Smooth muscle cell (in vitro differentiated cells): Measurements from ENCODE around the gene ABCA12. TPM values are rescaled to one million over a fixed set of nuclear protein-coding genes. Genes with fewer than 3 reads are reported as not detected.

Experiments used
- DNase-seq: peaks from one replicate; lab custom pipeline; 2025; ENCODE audit not compliant: unreplicated experiment; lab: John Stamatoyannopoulos, UW
- H2AFZ ChIP-seq: fragments of 200-600 bp; sonication (generic); 2 replicates; pipeline ENCODE4 v1.6.0; 2016; ENCODE audit warnings: antibody characterized with exemption, low read depth, mild to moderate bottlenecking
- H3F3A ChIP-seq: fragments of 200-600 bp; sonication (generic); 2 replicates; pipeline ENCODE4 v1.6.0; 2017; ENCODE audit warnings: antibody characterized with exemption, low read depth
- H3K27ac ChIP-seq: fragments of 200-600 bp; sonication (generic); 2 replicates; pipeline ENCODE4 v1.5.1; 2016; ENCODE audit warnings: low read depth, mild to moderate bottlenecking
- H3K27me3 ChIP-seq: fragments of 200-600 bp; sonication (generic); 2 replicates; pipeline ENCODE4 v1.6.1; 2016; ENCODE audit warnings: low read depth, mild to moderate bottlenecking
- H3K36me3 ChIP-seq: fragments of 200-600 bp; sonication (generic); 2 replicates; pipeline ENCODE4 v1.5.1; 2016; ENCODE audit warnings: low read depth
- H3K4me1 ChIP-seq: fragments of 200-600 bp; sonication (generic); 2 replicates; pipeline ENCODE4 v1.5.1; 2016; ENCODE audit warnings: low read depth
- H3K4me2 ChIP-seq: fragments of 200-600 bp; sonication (generic); 2 replicates; pipeline ENCODE4 v1.6.0; 2016; ENCODE audit warnings: mild to moderate bottlenecking
- H3K4me3 ChIP-seq: fragments of 200-600 bp; sonication (generic); 2 replicates; pipeline ENCODE4 v1.5.1; 2016; ENCODE audit warnings: mild to moderate bottlenecking
- H3K79me2 ChIP-seq: fragments of 200-600 bp; sonication (generic); 2 replicates; pipeline ENCODE4 v1.6.0; 2016; ENCODE audit warnings: low read depth, mild to moderate bottlenecking
- H3K9ac ChIP-seq: fragments of 200-600 bp; sonication (generic); 2 replicates; pipeline ENCODE4 v1.6.0; 2016; ENCODE audit warnings: low read depth
- H3K9me3 ChIP-seq: fragments of 200-600 bp; sonication (generic); replicated peaks from 2 replicates; pipeline ENCODE4 v1.5.1; 2016; ENCODE audit warnings: low read depth
- H4K20me1 ChIP-seq: fragments of 200-600 bp; sonication (generic); 2 replicates; pipeline ENCODE4 v1.6.0; 2016; ENCODE audit warnings: low read depth
- CTCF ChIP-seq: fragments of 200-600 bp; sonication (generic); IDR thresholded peaks from 2 replicates; pipeline ENCODE4 v1.5.1; 2017; ENCODE audit warnings: borderline replicate concordance, mild to moderate bottlenecking, antibody characterized with exemption; ENCODE audit not compliant: insufficient read depth, poor library complexity, severe bottlenecking
- WGBS: methylation state at CpG from one replicate; pipeline ENCODE4 v1.1.7; 2016; ENCODE audit warnings: low lambda C conversion rate; 5-methylcytosine and 5-hydroxymethylcytosine counted together
- polyA plus RNA-seq: library from polyadenylated mRNA; unstranded; fragments of >200 nt; fragmentation: Nextera tagmentation; extraction: Ambion mirVana; gene quantifications from 2 replicates; pipeline ENCODE4 v1.2.1, GENCODE V29; 2016
- total RNA-seq: library from RNA; depleted of rRNA; stranded (reverse); fragments of >200 nt; gene quantifications from 2 replicates; pipeline ENCODE4 v1.2.3, GENCODE V29; 2014

ABCA12 gene
- total and polyA plus RNA-seq, 2 experiments from 2014 or later = 0.47 to 5.7 TPM

DNA sequence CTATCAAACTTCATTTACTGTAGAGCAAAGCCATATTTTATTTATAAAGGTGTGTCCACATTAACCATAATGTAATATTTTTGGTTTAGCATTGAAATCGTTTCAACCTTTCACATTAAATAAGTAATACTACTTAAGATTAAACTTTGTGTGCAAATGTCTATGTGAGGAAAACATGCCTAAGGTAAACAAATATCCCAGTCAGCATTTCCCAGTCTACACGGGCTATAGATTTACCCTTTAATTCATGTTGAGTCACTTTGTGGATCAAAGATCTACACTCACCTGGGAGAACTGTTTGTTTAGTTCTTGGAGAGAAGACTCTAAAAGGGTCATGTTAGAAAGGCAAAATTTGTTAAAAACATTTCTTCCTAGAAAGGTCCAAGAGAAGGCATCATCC, 89.1 kb downstream of the ABCA12 start:
- Histone ChIP-seq H3K4me3 (no peak overlapping the region), H3F3A (no peaks in the 10 kb centered on the region), H3K27me3 (no peaks in the 10 kb centered on the region), H3K4me2 (no peak overlapping the region), H3K36me3 (no peaks in the 10 kb centered on the region), H3K79me2 (no peaks in the 10 kb centered on the region), H2AFZ (no peak overlapping the region), H3K4me1 (no peaks in the 10 kb centered on the region), H3K27ac (no peak overlapping the region), H3K9me3 (no peaks in the 10 kb centered on the region), H4K20me1 (no peaks in the 10 kb centered on the region), H3K9ac (no peak overlapping the region)
- no peak for DNase-seq
- 79% methylated on average over 2 of the region's 2 CpGs for WGBS
- TF ChIP-seq CTCF = no peak

- Histone ChIP-seq H3K27me3 (no peaks in the 10 kb centered on the region), H3K4me3 (no peak overlapping the region), H3K36me3 (no peaks in the 10 kb centered on the region), H3K79me2 (no peaks in the 10 kb centered on the region), H3K27ac (no peak overlapping the region), H3K4me1 (no peaks in the 10 kb centered on the region), H2AFZ (no peak overlapping the region), H3K9me3 (no peaks in the 10 kb centered on the region), H3F3A (no peaks in the 10 kb centered on the region), H3K9ac (no peak overlapping the region), H4K20me1 (no peaks in the 10 kb centered on the region), H3K4me2 (no peak overlapping the region)
- DNase-seq = no peak
- WGBS = 94% methylated on average over 3 of the region's 3 CpGs
- no peak for TF ChIP-seq CTCF
These were observed 100.0 kb downstream of the ABCA12 start for GRCh38 chr2:215038421-215038820.

DNA sequence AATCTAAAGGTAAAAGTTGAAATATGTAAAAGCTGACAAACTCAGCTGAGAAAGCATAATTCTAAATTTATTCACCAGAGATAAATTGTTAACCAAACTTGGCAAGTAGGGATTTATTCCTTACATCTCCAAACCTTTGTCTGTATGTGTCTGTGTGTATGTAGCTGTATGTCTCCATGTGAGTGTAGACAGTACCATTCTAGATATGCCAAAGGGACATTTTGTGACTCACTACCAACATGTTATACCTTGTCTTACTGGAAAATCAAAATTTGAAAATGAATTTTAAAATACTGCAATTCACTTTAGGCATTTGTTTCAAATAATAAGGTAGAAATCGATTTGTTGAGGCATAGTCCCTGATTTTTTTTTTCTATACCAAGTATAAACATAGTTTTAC, 102.1 kb downstream of the ABCA12 start:
- no peaks in the 10 kb centered on the region for H3K4me1 ChIP-seq
- no peaks in the 10 kb centered on the region for H4K20me1 ChIP-seq
- no peak overlapping the region for H3K4me3 ChIP-seq
- H3K4me2 ChIP-seq = no peak overlapping the region
- H3F3A ChIP-seq = no peaks in the 10 kb centered on the region
- H2AFZ ChIP-seq = no peak overlapping the region
- no peak overlapping the region for H3K27ac ChIP-seq
- no peaks in the 10 kb centered on the region for H3K79me2 ChIP-seq
- no peak for DNase-seq
- no peak overlapping the region for H3K9ac ChIP-seq
- TF ChIP-seq CTCF = no peak
- no peaks in the 10 kb centered on the region for H3K9me3 ChIP-seq
- H3K27me3 ChIP-seq = no peaks in the 10 kb centered on the region
- 84% methylated on average over 1 of the region's 1 CpG for WGBS
- no peaks in the 10 kb centered on the region for H3K36me3 ChIP-seq

GRCh38 chr2:215034154-215034553, 104.3 kb downstream of the ABCA12 start:
- no peaks in the 10 kb centered on the region for H3K36me3 ChIP-seq
- 80% methylated on average over 3 of the region's 3 CpGs for WGBS
- H3K4me3 ChIP-seq = no peak overlapping the region
- no peak overlapping the region for H3K9ac ChIP-seq
- no peaks in the 10 kb centered on the region for H3K4me1 ChIP-seq
- H3K9me3 ChIP-seq = no peaks in the 10 kb centered on the region
- H3K27ac ChIP-seq = no peak overlapping the region
- no peaks in the 10 kb centered on the region for H3F3A ChIP-seq
- no peak for TF ChIP-seq CTCF
- no peak for DNase-seq
- no peak overlapping the region for H3K4me2 ChIP-seq
- no peak overlapping the region for H2AFZ ChIP-seq
- no peaks in the 10 kb centered on the region for H3K79me2 ChIP-seq
- H3K27me3 ChIP-seq = no peaks in the 10 kb centered on the region
- no peaks in the 10 kb centered on the region for H4K20me1 ChIP-seq
